Transverse colon (tissue), 4 donors: Measurements from ENCODE around the gene FDXACB1.

Source experiments
- EP300 ChIP-seq: sonication (generic); formaldehyde crosslinking; IDR thresholded peaks from one replicate; pipeline ENCODE4 v1.6.1; 2017; ENCODE audit warnings: antibody characterized with exemption, low read depth
- POLR2AphosphoS5 ChIP-seq, 3 donors: sonication (generic); formaldehyde crosslinking; IDR thresholded peaks; one replicate each; pipeline ENCODE4 v1.6.1; 2016; ENCODE audit warnings: antibody characterized with exemption in 3 of 3
- TF ChIP-seq, protein P1 (sequence below), 5 experiments: fragments of 200-600 bp in 3 of 5; fragments of 450-650 bp in 2 of 5; sonication (generic) in 3 of 5; IDR thresholded peaks; 1 replicate in 2 of 5; 2 replicates in 3 of 5; pipeline ENCODE4 v1.5.1; 2016 to 2017; ENCODE audit warnings: antibody characterized with exemption in 5 of 5, inconsistent platforms in 3 of 5, mild to moderate bottlenecking in 2 of 5, moderate library complexity in 1 of 5

DNA sequence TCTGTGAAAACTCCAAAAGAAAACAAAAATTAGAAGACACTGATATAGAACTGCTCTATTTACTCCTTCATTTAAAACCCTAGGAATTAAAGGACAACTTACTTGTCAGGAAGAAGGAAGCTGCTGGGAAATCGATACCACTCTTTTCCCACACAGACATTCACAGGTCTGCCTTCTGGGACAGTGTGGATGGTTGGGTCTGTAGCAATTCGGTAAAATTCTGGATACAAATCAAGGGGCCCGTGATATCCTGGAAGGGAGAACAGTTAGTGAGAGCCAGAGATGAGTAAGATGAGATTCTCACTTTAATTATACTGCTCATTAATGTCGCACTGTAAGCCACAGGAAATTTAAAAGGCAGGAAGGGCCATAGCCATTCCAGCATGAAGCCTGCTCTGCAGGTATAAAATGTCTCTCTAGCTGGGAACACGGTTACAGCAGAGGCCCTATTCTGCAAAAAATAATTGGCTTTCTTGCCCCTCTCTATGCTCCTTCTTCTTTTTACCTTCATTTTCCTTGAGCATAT, 41.5 kb downstream of the FDXACB1 start:
- TF ChIP-seq, protein P1, sequence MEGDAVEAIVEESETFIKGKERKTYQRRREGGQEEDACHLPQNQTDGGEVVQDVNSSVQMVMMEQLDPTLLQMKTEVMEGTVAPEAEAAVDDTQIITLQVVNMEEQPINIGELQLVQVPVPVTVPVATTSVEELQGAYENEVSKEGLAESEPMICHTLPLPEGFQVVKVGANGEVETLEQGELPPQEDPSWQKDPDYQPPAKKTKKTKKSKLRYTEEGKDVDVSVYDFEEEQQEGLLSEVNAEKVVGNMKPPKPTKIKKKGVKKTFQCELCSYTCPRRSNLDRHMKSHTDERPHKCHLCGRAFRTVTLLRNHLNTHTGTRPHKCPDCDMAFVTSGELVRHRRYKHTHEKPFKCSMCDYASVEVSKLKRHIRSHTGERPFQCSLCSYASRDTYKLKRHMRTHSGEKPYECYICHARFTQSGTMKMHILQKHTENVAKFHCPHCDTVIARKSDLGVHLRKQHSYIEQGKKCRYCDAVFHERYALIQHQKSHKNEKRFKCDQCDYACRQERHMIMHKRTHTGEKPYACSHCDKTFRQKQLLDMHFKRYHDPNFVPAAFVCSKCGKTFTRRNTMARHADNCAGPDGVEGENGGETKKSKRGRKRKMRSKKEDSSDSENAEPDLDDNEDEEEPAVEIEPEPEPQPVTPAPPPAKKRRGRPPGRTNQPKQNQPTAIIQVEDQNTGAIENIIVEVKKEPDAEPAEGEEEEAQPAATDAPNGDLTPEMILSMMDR (IDR thresholded peaks at IDR 0.05): no peak
- TF ChIP-seq EP300 (no peak), POLR2AphosphoS5 (IDR thresholded peaks at IDR 0.05) (no peak)
